Subcutaneous preadipocyte (primary cell): Measurements from ENCODE around the gene SLC25A45. TPM values are rescaled to one million over a fixed set of nuclear protein-coding genes. Genes with fewer than 3 reads are reported as not detected.

Experiments used
- total RNA-seq: library from RNA; depleted of rRNA; stranded (reverse); fragments of >200 nt; gene quantifications from 2 replicates; pipeline ENCODE4 v1.2.3, GENCODE V29; 2012

The SLC25A45 gene
- total RNA-seq: 3.3 and 4.0 TPM in 2 replicates

GRCh38 chr11:65382033-65382803 lies at the start of gene SLC25A45:
Gene SLC25A45 (minus strand): TSS chr11:65382646. CDS start chr11:65381951, 695 bp downstream.

GRCh38 chr11:65422633-65423515 lies 40.4 kb upstream of the SLC25A45 start, which contains the start of gene NEAT1:
Gene NEAT1 (plus strand): TSS chr11:65422798.

GRCh38 chr11:65386307-65387140 lies 4.1 kb upstream of the SLC25A45 start, which contains the start of gene FRMD8:
Gene FRMD8 (plus strand): TSS chr11:65386637. CDS start chr11:65387037, 400 bp downstream.

GRCh38 chr11:65354265-65355012 lies 28.0 kb downstream of the SLC25A45 start, which contains the start of gene TIGD3:
Gene TIGD3 (plus strand): TSS chr11:65354751. CDS start chr11:65355809, 1,058 bp downstream.

Other genes with a start within 250 kb of the SLC25A45 start
- gene SYVN1, start 248.1 kb downstream of the SLC25A45 start, total RNA-seq: 12.5 and 15.1 TPM in 2 replicates
- not detected in 2 replicates for gene SPDYC, start 212.4 kb downstream of the SLC25A45 start, total RNA-seq
- 120 and 136 TPM in 2 replicates for gene CAPN1, start 200.7 kb downstream of the SLC25A45 start, total RNA-seq
- 9.9 and 17.6 TPM in 2 replicates for gene POLA2, start 120.7 kb downstream of the SLC25A45 start, total RNA-seq
- gene CDC42EP2, start 67.8 kb downstream of the SLC25A45 start, total RNA-seq: 49.6 and 58.8 TPM in 2 replicates
- gene DPF2, start 48.8 kb downstream of the SLC25A45 start, total RNA-seq: 49.2 and 52.0 TPM in 2 replicates
- gene TIGD3, start 27.9 kb downstream of the SLC25A45 start, total RNA-seq: under 0.01 TPM in 2 replicates
- 50.3 and 57.3 TPM in 2 replicates for gene FRMD8, start 4.0 kb upstream of the SLC25A45 start, total RNA-seq
- 228 and 325 TPM in 2 replicates for gene NEAT1, start 40.2 kb upstream of the SLC25A45 start, total RNA-seq
- gene MALAT1, start 116.4 kb upstream of the SLC25A45 start, total RNA-seq: 5,567 and 6,141 TPM in 2 replicates
- 48.5 and 108 TPM in 2 replicates for gene SCYL1, start 142.4 kb upstream of the SLC25A45 start, total RNA-seq
- 24.6 and 49.3 TPM in 2 replicates for gene LTBP3, start 175.7 kb upstream of the SLC25A45 start, total RNA-seq
- 45.9 and 46.7 TPM in 2 replicates for gene ZNRD2, start 187.8 kb upstream of the SLC25A45 start, total RNA-seq
- 21.7 TPM in 2 replicates for gene FAM89B, start 189.9 kb upstream of the SLC25A45 start, total RNA-seq
- gene EHBP1L1, start 193.4 kb upstream of the SLC25A45 start, total RNA-seq: 34.2 and 59.0 TPM in 2 replicates
- 0.37 TPM in 1 of 2 replicates, not detected in the other for gene KCNK7, start 213.2 kb upstream of the SLC25A45 start, total RNA-seq
- 18.4 and 28.7 TPM in 2 replicates for gene MAP3K11, start 231.6 kb upstream of the SLC25A45 start, total RNA-seq
- 25.4 and 33.4 TPM in 2 replicates for gene PCNX3, start 233.1 kb upstream of the SLC25A45 start, total RNA-seq